Measurements from ENCODE around the gene SGMS1.

GRCh38 chr10:50604049-50604640 is 19.6 kb downstream of the SGMS1 start:
- TF ChIP-seq CTCF (conservative IDR thresholded peaks at IDR 0.05 in 1 of 2, IDR thresholded peaks at IDR 0.05 in 1 of 2; ENCODE audit: extremely low read depth in 1 of 2, insufficient read depth in 1 of 2, low read depth in 1 of 2, low read length in 2 of 2), result no peak
- TF ChIP-seq EZH2 (IDR thresholded peaks at IDR 0.05; ENCODE audit: borderline replicate concordance, low read length), result no peak

All from mammary epithelial cell (primary cell).